Panc1 (cell line): ENCODE measurements around the gene MAPK1IP1L.

Source experiments
- CTCF ChIP-seq: fragments of 450-650 bp; IDR thresholded peaks from 2 replicates; pipeline ENCODE4 v1.5.1; 2017; ENCODE audit warnings: mild to moderate bottlenecking
- POLR2AphosphoS5 ChIP-seq: IDR thresholded peaks from 2 replicates; pipeline ENCODE4 v1.6.1; 2012; ENCODE audit warnings: mild to moderate bottlenecking, low read depth, low read length, moderate library complexity

- TF ChIP-seq CTCF (no peak), POLR2AphosphoS5 (no peak)
These were observed 7.9 kb downstream of the MAPK1IP1L start for GRCh38 chr14:55059333-55059732.
